Hepatocyte (in vitro differentiated cells): Measurements from ENCODE around the gene MIOX. TPM values are rescaled to one million over a fixed set of nuclear protein-coding genes. Genes with fewer than 3 reads are reported as not detected.

Source experiments
- DNase-seq: peaks from one replicate; pipeline ENCODE4 v3.0.0-alpha.2; 2016; ENCODE audit warnings: low spot score
- H2AFZ ChIP-seq: fragments of 200-600 bp; sonication (generic); 2 replicates; pipeline ENCODE4 v1.6.0; 2016; ENCODE audit warnings: antibody characterized with exemption, mild to moderate bottlenecking
- H3K27ac ChIP-seq: fragments of 200-600 bp; sonication (generic); 2 replicates; pipeline ENCODE4 v1.5.1; 2016; ENCODE audit warnings: mild to moderate bottlenecking
- H3K27me3 ChIP-seq: fragments of 200-600 bp; sonication (generic); 2 replicates; pipeline ENCODE4 v1.6.1; 2016
- H3K36me3 ChIP-seq: fragments of 200-600 bp; sonication (generic); replicated peaks from 2 replicates; pipeline ENCODE4 v1.5.1; 2016; ENCODE audit warnings: low read depth; ENCODE audit not compliant: insufficient read depth
- H3K4me1 ChIP-seq: fragments of 200-600 bp; sonication (generic); 2 replicates; pipeline ENCODE4 v1.5.1; 2016; ENCODE audit warnings: mild to moderate bottlenecking, moderate library complexity; ENCODE audit not compliant: insufficient read depth
- H3K4me2 ChIP-seq: fragments of 200-600 bp; sonication (generic); 2 replicates; pipeline ENCODE4 v1.6.0; 2016
- H3K4me3 ChIP-seq: fragments of 200-600 bp; sonication (generic); 2 replicates; pipeline ENCODE4 v1.5.1; 2016; ENCODE audit warnings: mild to moderate bottlenecking
- H3K79me2 ChIP-seq: fragments of 200-600 bp; sonication (generic); 2 replicates; pipeline ENCODE4 v1.6.0; 2017; ENCODE audit warnings: mild to moderate bottlenecking
- H3K9me2 ChIP-seq: fragments of 200-600 bp; sonication (generic); replicated peaks from 2 replicates; pipeline ENCODE4 v1.6.0; 2017; ENCODE audit warnings: mild to moderate bottlenecking; ENCODE audit not compliant: insufficient read depth
- H3K9me3 ChIP-seq: fragments of 200-600 bp; sonication (generic); 2 replicates; pipeline ENCODE4 v1.5.1; 2016; ENCODE audit warnings: low read depth, mild to moderate bottlenecking
- H4K20me1 ChIP-seq: fragments of 200-600 bp; sonication (generic); 2 replicates; pipeline ENCODE4 v1.6.0; 2016; ENCODE audit warnings: mild to moderate bottlenecking; ENCODE audit not compliant: insufficient read depth, poor library complexity, severe bottlenecking
- CTCF ChIP-seq: fragments of 200-600 bp; sonication (generic); IDR thresholded peaks from 2 replicates; pipeline ENCODE4 v1.5.1; 2016; ENCODE audit warnings: antibody characterized with exemption, mild to moderate bottlenecking; ENCODE audit not compliant: poor library complexity
- EZH2 ChIP-seq: fragments of 200-600 bp; sonication (generic); IDR thresholded peaks from 2 replicates; pipeline ENCODE4 v1.6.1; 2016; ENCODE audit warnings: antibody characterized with exemption, mild to moderate bottlenecking, borderline replicate concordance
- EZH2phosphoT487 ChIP-seq: fragments of 200-600 bp; sonication (generic); IDR thresholded peaks from one replicate; pipeline ENCODE4 v1.6.1; 2018; ENCODE audit warnings: antibody characterized with exemption, mild to moderate bottlenecking, low read depth, moderate library complexity; ENCODE audit not compliant: unreplicated experiment, severe bottlenecking
- WGBS: methylation state at CpG from one replicate; pipeline ENCODE4 v1.1.6; 2016; ENCODE audit warnings: low lambda C conversion rate; ENCODE audit errors: missing lambda C conversion rate; 5-methylcytosine and 5-hydroxymethylcytosine counted together
- polyA plus RNA-seq: library from polyadenylated mRNA; unstranded; fragments of >200 nt; fragmentation: Nextera tagmentation; extraction: Ambion mirVana; gene quantifications from 2 replicates; pipeline ENCODE4 v1.2.1, GENCODE V29; 2016
- total RNA-seq: library from RNA; depleted of rRNA; stranded (reverse); fragments of >200 nt; gene quantifications from 2 replicates; pipeline ENCODE4 v1.2.3, GENCODE V29; 2014

The MIOX gene
- total and polyA plus RNA-seq, 2 experiments from 2014 or later: not detected

GRCh38 chr22:50454556-50455075 is 32.0 kb upstream of the MIOX start:
- no peaks in the 10 kb centered on the region for H3K9me3 ChIP-seq
- no peak overlapping the region for H3K4me3 ChIP-seq
- no peak overlapping the region for H2AFZ ChIP-seq
- no peaks in the 10 kb centered on the region for H3K79me2 ChIP-seq
- no peak overlapping the region for H3K4me2 ChIP-seq
- DNase-seq: no peak
- TF ChIP-seq EZH2phosphoT487: no peak
- no peak for TF ChIP-seq CTCF
- H3K27me3 ChIP-seq: no peaks in the 10 kb centered on the region
- 96% methylated on average over 26 of the region's 27 CpGs for WGBS
- H4K20me1 ChIP-seq: no peaks in the 10 kb centered on the region
- H3K27ac ChIP-seq: no peak overlapping the region
- H3K9me2 ChIP-seq: no peaks in the 10 kb centered on the region
- H3K4me1 ChIP-seq: no peaks in the 10 kb centered on the region
- H3K36me3 ChIP-seq: no peaks in the 10 kb centered on the region

GRCh38 chr22:50455201-50455600 is 31.5 kb upstream of the MIOX start:
- H3K79me2 ChIP-seq: no peaks in the 10 kb centered on the region
- H4K20me1 ChIP-seq: no peaks in the 10 kb centered on the region
- no peak for DNase-seq
- no peak overlapping the region for H2AFZ ChIP-seq
- H3K9me2 ChIP-seq: no peaks in the 10 kb centered on the region
- H3K4me3 ChIP-seq: no peak overlapping the region
- H3K4me2 ChIP-seq: no peak overlapping the region
- H3K27ac ChIP-seq: no peak overlapping the region
- no peaks in the 10 kb centered on the region for H3K4me1 ChIP-seq
- H3K27me3 ChIP-seq: no peaks in the 10 kb centered on the region
- TF ChIP-seq EZH2phosphoT487: no peak
- no peak for TF ChIP-seq EZH2
- TF ChIP-seq CTCF: no peak
- H3K9me3 ChIP-seq: no peaks in the 10 kb centered on the region
- WGBS: 94% methylated on average over 18 of the region's 18 CpGs
- H3K36me3 ChIP-seq: no peaks in the 10 kb centered on the region

GRCh38 chr22:50456026-50456425 is 30.6 kb upstream of the MIOX start:
- Histone ChIP-seq H2AFZ (no peak overlapping the region), H3K4me1 (no peaks in the 10 kb centered on the region), H4K20me1 (no peaks in the 10 kb centered on the region), H3K4me3 (no peak overlapping the region), H3K9me3 (no peaks in the 10 kb centered on the region), H3K27ac (no peak overlapping the region), H3K36me3 (no peaks in the 10 kb centered on the region), H3K9me2 (no peaks in the 10 kb centered on the region), H3K4me2 (no peak overlapping the region), H3K27me3 (no peaks in the 10 kb centered on the region), H3K79me2 (no peaks in the 10 kb centered on the region)
- 96% methylated on average over 9 of the region's 11 CpGs for WGBS
- TF ChIP-seq EZH2 (no peak), EZH2phosphoT487 (no peak), CTCF (no peak)
- no peak for DNase-seq
